GM19372 (cell line): ENCODE data around the gene N4BP2L1.

Experiments
- ATAC-seq: cut with Tn5 transposase; IDR thresholded peaks from one replicate; pipeline ENCODE4 v1.9.1; 2021; ENCODE audit warnings: mild to moderate bottlenecking, low read depth, moderate library complexity; ENCODE audit not compliant: unreplicated experiment

Gene N4BP2L1

DNA sequence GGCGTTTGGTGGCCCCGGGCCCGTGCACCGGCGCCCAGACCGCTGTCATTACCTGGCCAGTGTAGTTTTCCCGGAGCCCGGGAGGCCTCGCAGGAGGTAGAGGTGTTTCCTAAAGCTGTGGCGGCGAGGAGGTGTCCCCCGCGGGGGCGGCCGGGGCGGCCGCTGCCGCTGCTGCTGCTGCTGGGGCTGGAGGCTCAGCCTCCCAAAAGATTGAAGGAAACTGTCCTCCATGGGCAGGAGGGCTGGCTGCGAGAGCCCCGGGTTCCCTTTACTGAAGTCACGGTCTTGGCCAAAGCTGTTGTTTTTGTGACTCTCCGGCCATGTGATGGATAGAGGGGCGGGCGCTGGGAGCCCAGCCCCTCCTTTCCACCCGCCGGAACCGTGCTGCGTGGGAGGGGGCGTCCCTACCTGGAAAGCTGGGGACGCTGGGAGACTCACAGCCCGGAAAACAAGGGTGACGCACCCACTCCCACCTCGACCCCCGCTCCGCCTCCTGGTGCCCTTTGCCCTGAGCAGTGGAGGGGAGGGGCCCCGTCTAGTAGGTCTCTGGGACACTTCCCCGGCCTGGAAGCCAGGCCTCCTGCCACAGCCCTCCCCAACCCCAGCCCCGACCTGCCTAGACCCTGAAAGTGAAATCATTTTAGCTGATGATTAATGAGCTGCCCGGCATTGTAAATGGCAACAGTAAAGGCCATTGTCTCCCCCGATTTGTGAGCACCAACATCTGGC, at the start of gene N4BP2L1:
Gene N4BP2L1 (minus strand): TSS at position 279 of the 729 bp plus-strand sequence. CDS start 48 bp downstream, at position 231.
- peak; percentile 58 for ATAC-seq

DNA sequence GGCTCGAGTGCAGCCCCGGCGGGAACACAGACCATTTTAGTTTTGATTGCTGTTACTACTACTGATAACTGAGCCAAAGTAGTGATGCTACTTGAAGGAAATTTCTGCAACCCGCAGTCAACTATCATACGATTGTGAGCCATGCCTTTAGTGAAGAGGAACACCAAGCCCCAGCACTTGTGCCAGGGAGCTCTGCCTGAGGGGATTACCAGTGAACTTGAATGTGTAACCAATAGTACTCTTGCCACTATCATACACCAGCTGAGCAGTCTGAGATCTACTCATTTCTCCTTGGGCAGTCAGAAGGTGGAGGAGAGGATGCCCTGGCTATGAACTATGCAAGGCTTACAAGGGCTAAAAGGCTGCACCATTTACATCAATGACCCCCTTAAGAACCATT, 49.0 kb upstream of the N4BP2L1 start:
- ATAC-seq: no peak

DNA sequence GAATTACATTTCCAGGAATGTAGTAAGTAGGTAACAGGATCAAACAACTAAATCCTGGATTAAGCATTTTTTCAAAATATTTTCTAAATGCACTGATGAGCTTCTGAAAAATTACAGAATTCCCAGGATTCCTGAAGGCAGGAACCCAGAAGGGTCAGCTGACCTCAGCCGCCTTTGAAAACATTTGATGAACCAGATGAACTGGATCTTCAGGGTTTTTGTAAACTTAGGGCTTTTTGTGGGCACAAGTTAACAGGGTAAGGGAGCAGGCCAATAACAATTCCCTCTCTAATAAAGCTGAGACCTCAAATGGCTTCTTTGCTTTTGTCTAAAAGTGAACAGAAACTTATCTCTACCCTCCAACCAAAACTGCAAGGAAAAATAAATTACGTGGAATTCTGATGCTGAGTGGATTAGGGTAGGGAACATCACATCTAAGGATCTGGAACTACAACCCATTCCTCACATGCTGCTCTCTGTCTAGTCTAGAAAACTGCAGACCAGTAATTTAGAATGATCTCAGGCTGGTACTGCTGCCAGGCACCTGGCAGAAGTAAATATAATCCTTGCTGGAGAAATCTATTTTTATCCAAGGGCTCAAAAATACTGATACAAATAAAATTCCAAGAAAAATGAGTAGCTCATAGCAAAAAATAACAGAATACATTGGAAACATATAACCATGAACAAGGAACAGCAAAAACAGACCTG, 48.2 kb upstream of the N4BP2L1 start:
- no peak for ATAC-seq

DNA sequence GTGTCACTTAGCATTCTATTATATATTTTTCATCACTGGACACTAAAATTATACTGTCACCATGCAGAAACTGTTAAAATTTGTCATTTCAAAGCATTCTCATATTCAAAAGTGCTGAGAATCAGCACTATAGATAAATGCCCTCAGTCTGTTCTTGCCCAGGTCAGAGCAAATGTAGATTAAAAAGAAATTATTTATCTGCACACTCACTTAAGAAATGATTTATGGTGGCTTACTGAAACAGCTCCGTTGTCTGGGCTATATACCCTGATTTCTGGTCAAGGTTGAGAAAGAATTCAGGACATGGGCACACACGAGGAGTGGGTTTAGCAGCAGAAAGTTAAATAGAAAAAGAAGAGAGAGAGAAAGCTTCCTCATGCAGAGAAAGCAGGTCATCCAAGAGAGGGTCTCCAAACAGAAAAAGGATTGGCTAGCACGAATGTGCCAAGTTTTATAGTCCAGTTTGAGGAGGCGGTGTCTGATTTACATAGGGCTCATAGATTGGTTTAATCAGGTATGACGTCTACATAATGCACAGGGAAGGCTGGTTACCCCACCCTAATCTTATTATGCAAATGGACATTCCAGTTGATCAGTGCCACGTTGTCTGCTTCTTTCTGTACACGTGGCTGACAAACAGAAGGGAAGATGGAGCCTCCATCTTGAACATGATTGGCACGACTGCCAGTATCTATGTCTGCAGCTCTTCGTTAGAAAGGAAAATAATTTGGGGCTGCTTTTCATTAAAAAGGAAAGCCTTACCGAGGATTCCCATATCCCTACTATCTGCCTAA, 47.3 kb upstream of the N4BP2L1 start:
- ATAC-seq: no peak

DNA sequence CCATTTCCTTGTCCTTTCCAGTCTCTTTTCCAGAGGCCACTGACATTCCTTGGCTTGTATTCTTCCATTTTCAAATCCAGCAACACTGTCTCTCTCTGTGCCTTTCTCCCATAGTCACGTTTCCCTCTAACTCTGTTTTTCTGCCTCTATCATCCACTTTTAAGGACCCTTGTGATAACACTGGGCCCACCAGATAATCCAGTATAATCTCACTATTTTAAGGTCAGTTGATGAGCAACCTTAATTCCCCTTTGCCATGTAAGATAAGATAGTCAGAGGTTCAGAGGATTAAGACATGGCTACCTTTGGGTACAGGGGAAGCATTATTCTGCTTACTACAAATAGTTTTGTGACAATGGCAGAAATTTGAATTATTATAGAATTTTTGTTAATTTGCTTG, 45.7 kb upstream of the N4BP2L1 start:
- no peak for ATAC-seq

- ATAC-seq: peak; percentile 72
Measured at GRCh38 chr13:32472194-32472621, 44.3 kb upstream of the N4BP2L1 start.

GRCh38 chr13:32471187-32471922, 43.4 kb upstream of the N4BP2L1 start:
- ATAC-seq: no peak

DNA sequence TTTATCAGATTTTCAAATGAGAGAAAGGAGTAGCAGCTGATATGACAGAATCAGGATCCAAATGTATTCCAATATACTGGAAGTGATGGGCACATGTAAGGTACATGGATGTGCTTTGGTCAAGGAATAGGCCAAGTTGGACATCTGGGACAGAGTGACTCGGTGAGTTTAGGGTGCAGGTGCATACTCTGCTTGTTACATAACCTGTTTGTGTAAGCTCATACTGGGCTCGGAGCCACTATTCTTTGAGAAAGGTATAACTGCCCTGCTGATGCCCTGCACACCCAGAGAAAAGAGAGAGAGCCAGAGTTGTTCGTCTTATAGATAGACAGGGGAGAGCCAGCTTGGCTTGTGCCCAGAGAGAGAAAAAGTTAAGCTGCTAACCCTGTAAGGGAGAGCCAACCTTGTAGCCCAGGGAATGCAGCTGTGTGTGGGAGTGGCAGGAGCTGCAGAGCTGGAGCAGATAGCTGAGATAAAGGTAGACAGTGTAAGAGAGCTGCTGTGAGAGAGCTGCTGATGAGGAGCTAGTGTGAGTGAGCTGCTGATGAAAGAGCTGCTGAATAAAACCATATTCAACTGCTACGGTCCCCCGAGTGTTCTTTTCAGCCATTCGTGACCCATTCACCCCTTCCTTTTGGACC, 40.7 kb upstream of the N4BP2L1 start:
- no peak for ATAC-seq

- no peak for ATAC-seq
Measured at GRCh38 chr13:32456591-32456990, 28.7 kb upstream of the N4BP2L1 start.

- no peak for ATAC-seq
Measured at GRCh38 chr13:32455594-32455903, 27.6 kb upstream of the N4BP2L1 start.

- no peak for ATAC-seq
Measured at GRCh38 chr13:32454886-32455593, 27.1 kb upstream of the N4BP2L1 start.

DNA sequence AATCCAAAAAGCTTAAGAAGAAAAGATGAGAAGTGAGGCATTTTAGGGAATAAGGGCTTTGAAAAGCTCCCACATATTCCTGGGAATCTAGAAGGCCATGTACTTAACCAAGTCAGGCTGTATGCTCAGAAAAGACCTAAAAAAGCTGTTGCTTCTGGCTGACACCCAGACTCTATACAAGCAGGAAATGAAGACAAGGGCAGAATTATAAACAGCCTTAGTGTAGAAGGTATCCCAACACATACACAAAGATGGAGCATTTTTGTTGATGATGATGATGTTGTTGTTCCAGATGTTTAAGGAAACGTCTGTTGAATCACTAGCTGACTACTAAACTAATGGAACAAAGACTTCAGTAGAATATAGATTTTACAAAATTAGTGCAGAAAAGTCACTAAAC, 26.1 kb upstream of the N4BP2L1 start:
- ATAC-seq: no peak

- no peak for ATAC-seq
Measured at GRCh38 chr13:32448972-32449371, 21.0 kb upstream of the N4BP2L1 start.

- no peak for ATAC-seq
Measured at GRCh38 chr13:32447894-32448623, 20.1 kb upstream of the N4BP2L1 start.

DNA sequence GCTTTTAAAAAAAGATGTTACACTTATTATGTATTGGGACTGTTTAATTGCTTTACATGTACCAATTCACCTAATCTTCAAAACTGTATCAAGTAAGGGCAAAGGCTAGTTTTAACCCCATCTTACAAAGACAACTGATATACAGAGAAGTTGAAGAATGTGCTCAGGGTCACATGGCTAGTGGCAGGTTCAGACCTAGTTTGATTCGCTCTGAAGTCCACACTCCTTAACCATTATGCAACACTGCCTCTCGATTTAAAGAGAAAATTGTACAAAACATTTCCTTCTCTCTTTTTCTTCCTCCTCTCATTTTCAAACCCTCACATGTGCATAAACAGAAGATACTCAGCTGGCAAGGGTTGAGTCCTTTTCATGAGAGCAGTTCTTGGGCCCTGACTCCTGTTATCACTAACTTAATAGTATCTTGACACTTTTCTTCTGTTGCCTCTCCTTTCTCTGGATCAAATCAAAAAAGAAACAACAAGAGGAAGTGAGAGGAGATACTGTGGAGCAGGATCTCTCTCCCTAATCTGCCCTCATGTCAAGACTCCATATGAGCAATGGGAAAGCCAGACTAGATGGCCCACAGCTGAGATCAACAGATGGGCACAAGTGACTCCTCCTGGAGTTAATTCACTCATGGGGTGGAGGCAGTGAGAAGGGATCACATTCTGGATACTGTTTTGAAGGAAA, 19.0 kb upstream of the N4BP2L1 start:
- ATAC-seq: no peak

- no peak for ATAC-seq
Measured at GRCh38 chr13:32446220-32446619, 18.3 kb upstream of the N4BP2L1 start.

DNA sequence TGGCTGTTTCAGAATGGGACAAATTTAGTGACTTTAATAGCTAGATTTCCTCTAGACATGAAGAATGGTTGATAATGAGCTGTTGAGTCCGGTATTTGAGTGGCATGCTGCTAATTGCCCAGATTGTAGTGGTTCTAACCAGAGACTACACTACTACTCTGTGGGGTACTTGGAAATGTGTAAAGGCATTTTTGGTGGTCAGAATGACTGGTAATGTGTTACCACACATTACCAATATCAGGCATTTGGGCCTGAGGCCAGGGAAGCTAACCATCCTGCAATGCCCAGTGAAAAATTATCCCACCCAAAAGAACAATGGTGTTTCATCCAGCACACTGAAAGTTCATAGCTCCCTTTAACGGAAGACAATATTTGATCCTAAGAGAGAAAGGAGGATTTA, 17.5 kb upstream of the N4BP2L1 start:
- ATAC-seq: no peak

DNA sequence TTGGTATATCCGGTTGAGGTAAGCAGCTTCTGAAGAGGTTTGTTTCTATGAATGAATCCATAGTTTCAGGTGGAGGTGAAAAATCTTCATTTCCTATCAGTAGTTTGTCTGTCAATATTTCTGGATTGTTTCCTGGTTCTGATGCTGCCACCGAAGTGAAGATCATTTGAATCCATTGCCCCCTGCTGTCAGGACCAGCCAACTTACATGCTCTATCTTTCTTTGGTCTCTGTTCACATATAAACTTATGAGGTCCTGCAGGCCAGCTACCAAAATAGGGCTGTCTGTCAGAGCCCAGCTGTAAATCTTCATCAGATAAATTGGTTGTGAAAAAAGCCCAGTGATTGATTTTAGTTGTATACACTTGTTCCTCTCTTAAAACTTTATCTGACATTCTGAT, 15.2 kb upstream of the N4BP2L1 start:
- ATAC-seq: no peak
